Tibial nerve (tissue), 4 donors: ENCODE results near the gene KDM5B.

Experiments
- CTCF ChIP-seq, 5 experiments: fragments of 200-600 bp in 3 of 5; fragments of 450-650 bp in 2 of 5; sonication (generic) in 3 of 5; IDR thresholded peaks; one replicate each; pipeline ENCODE4 v1.5.1; 2016 to 2019; ENCODE audit warnings: antibody characterized with exemption in 5 of 5, mild to moderate bottlenecking in 3 of 5, moderate library complexity in 2 of 5
- EP300 ChIP-seq, 2 donors: sonication (generic); formaldehyde crosslinking; IDR thresholded peaks; one replicate each; pipeline ENCODE4 v1.6.1; 2017; ENCODE audit warnings: antibody characterized with exemption in 2 of 2, mild to moderate bottlenecking in 1 of 2

- no peak for TF ChIP-seq CTCF (IDR thresholded peaks at IDR 0.05)
- TF ChIP-seq EP300 (IDR thresholded peaks at IDR 0.05) = no peak
Observed at GRCh38 chr1:202691816-202692215, 116.4 kb downstream of the KDM5B start.
